Vagina (tissue), 2 donors: ENCODE data around the gene SPIRE2. TPM values are rescaled to one million over a fixed set of nuclear protein-coding genes. Genes with fewer than 3 reads are reported as not detected.

Source experiments
- DNase-seq, 2 donors: peaks; one replicate each; pipeline ENCODE4 v3.0.0-alpha.2; 2017; ENCODE audit errors: extremely low spot score in 2 of 2
- H3K27ac ChIP-seq: fragments of 200-600 bp; sonication (generic); one replicate; pipeline ENCODE4 v1.5.1; 2019
- H3K27me3 ChIP-seq: fragments of 200-600 bp; sonication (generic); one replicate; pipeline ENCODE4 v1.5.1; 2019
- H3K36me3 ChIP-seq, 2 donors: fragments of 200-600 bp; sonication (generic); one replicate each; pipeline ENCODE4 v1.5.1; 2017 to 2019
- H3K4me1 ChIP-seq: fragments of 200-600 bp; sonication (generic); one replicate; pipeline ENCODE4 v1.5.1; 2019
- H3K4me3 ChIP-seq, 2 donors: fragments of 200-600 bp; sonication (generic); 1 replicate in 1 of 2; 2 replicates in 1 of 2; pipeline ENCODE4 v1.5.1; 2016 to 2019
- H3K9me3 ChIP-seq: fragments of 200-600 bp; sonication (generic); one replicate; pipeline ENCODE4 v1.5.1; 2019
- CTCF ChIP-seq, 3 experiments: fragments of 450-650 bp in 2 of 3; fragments of 200-600 bp in 1 of 3; sonication (generic) in 1 of 3; IDR thresholded peaks; one replicate each; pipeline ENCODE4 v1.5.1; 2017 to 2019; ENCODE audit warnings: antibody characterized with exemption in 3 of 3, mild to moderate bottlenecking in 2 of 3, moderate library complexity in 2 of 3
- POLR2A ChIP-seq, 2 donors: fragments of 450-650 bp; IDR thresholded peaks; one replicate each; pipeline ENCODE4 v1.6.1; 2017; ENCODE audit warnings: antibody characterized with exemption in 2 of 2, mild to moderate bottlenecking in 2 of 2, moderate library complexity in 2 of 2
- POLR2AphosphoS5 ChIP-seq, 2 donors: sonication (generic); formaldehyde crosslinking; IDR thresholded peaks; one replicate each; pipeline ENCODE4 v1.9.0; 2017; ENCODE audit warnings: antibody characterized with exemption in 2 of 2, mild to moderate bottlenecking in 2 of 2, low read depth in 1 of 2; ENCODE audit not compliant: insufficient read depth in 1 of 2
- intact Hi-C: fragments of 100-400 bp; cut with DNase I; formaldehyde crosslinking; loops from one replicate; pipeline ENCODE4 v1.15.1; 2023
- total RNA-seq: library from RNA; depleted of rRNA; stranded (reverse); fragments of >200 nt; gene quantifications from one replicate; pipeline ENCODE4 v1.2.3, GENCODE V29; 2016

Gene SPIRE2
- total RNA-seq, 1 donor from 2014 or later = 2.2 TPM

- Histone ChIP-seq H3K4me1 (peaks cover 8% of the 10 kb centered on the region), H3K27me3 (no peaks in the 10 kb centered on the region), H3K4me3 (no peak overlapping the region), H3K9me3 (no peaks in the 10 kb centered on the region), H3K36me3 (no peaks in the 10 kb centered on the region), H3K27ac (no peak overlapping the region)
- TF ChIP-seq CTCF (IDR thresholded peaks at IDR 0.05) = no peak
- intact Hi-C loops = no loop called here
- no peak for DNase-seq
Observed at GRCh38 chr16:89841275-89841674, 13.0 kb downstream of the SPIRE2 start.

- no peak for DNase-seq
Observed at GRCh38 chr16:89842471-89843408, 14.5 kb downstream of the SPIRE2 start.

GRCh38 chr16:89843409-89844350 lies 15.4 kb downstream of the SPIRE2 start:
- Histone ChIP-seq H3K36me3 (no peaks in the 10 kb centered on the region), H3K27me3 (no peaks in the 10 kb centered on the region), H3K9me3 (no peaks in the 10 kb centered on the region), H3K4me1 (no peaks in the 10 kb centered on the region), H3K27ac (no peak overlapping the region), H3K4me3 (no peak overlapping the region)
- TF ChIP-seq POLR2AphosphoS5 (IDR thresholded peaks at IDR 0.05; ENCODE audit: insufficient read depth in 1 of 2, low read depth in 1 of 2) = no peak
- TF ChIP-seq CTCF (IDR thresholded peaks at IDR 0.05) = no peak
- TF ChIP-seq POLR2A (IDR thresholded peaks at IDR 0.05) = no peak
- no peak for DNase-seq
- intact Hi-C loops = no loop called here

More at GRCh38 chr16:89842471-89843408, 14.5 kb downstream of the SPIRE2 start:
- Histone ChIP-seq H3K27ac (no peak overlapping the region), H3K36me3 (no peaks in the 10 kb centered on the region), H3K4me1 (peaks cover 2% of the 10 kb centered on the region), H3K4me3 (no peak overlapping the region), H3K9me3 (no peaks in the 10 kb centered on the region), H3K27me3 (no peaks in the 10 kb centered on the region)
- intact Hi-C loops = no loop called here
- no peak for TF ChIP-seq POLR2A (IDR thresholded peaks at IDR 0.05)
- no peak for TF ChIP-seq POLR2AphosphoS5 (IDR thresholded peaks at IDR 0.05; ENCODE audit: insufficient read depth in 1 of 2, low read depth in 1 of 2)
- no peak for TF ChIP-seq CTCF (IDR thresholded peaks at IDR 0.05)

GRCh38 chr16:89844739-89845339 lies 16.6 kb downstream of the SPIRE2 start:
- no peaks in the 10 kb centered on the region for H3K4me1 ChIP-seq
- DNase-seq = no peak
- H3K36me3 ChIP-seq = no peaks in the 10 kb centered on the region
- TF ChIP-seq CTCF (IDR thresholded peaks at IDR 0.05) (no peak), POLR2A (IDR thresholded peaks at IDR 0.05) (no peak), POLR2AphosphoS5 (IDR thresholded peaks at IDR 0.05; ENCODE audit: insufficient read depth in 1 of 2, low read depth in 1 of 2) (no peak)
- intact Hi-C loops = no loop called here
- no peaks in the 10 kb centered on the region for H3K9me3 ChIP-seq
- no peaks in the 10 kb centered on the region for H3K27me3 ChIP-seq
- no peak overlapping the region for H3K27ac ChIP-seq
- H3K4me3 ChIP-seq = no peak overlapping the region
